NB4 (cell line): Measurements from ENCODE around the gene CELF6.

Experiments used
- CTCF ChIP-seq: IDR thresholded peaks from one replicate; pipeline ENCODE4 v1.5.1; 2012; ENCODE audit warnings: low read depth, low read length
- MAX ChIP-seq: IDR thresholded peaks from 2 replicates; pipeline ENCODE4 v1.6.1; 2011; ENCODE audit warnings: low read depth, low read length

GRCh38 chr15:72323752-72324151 is 3.8 kb upstream of the CELF6 start:
- TF ChIP-seq CTCF = no peak
- TF ChIP-seq MAX = no peak
